HG03025 (cell line): ENCODE results near the gene WWOX.

Experiments
- ATAC-seq: cut with Tn5 transposase; IDR thresholded peaks from one replicate; pipeline ENCODE4 v1.9.1; 2021; ENCODE audit warnings: mild to moderate bottlenecking, moderate library complexity; ENCODE audit not compliant: unreplicated experiment, low FRiP score

WWOX gene

DNA sequence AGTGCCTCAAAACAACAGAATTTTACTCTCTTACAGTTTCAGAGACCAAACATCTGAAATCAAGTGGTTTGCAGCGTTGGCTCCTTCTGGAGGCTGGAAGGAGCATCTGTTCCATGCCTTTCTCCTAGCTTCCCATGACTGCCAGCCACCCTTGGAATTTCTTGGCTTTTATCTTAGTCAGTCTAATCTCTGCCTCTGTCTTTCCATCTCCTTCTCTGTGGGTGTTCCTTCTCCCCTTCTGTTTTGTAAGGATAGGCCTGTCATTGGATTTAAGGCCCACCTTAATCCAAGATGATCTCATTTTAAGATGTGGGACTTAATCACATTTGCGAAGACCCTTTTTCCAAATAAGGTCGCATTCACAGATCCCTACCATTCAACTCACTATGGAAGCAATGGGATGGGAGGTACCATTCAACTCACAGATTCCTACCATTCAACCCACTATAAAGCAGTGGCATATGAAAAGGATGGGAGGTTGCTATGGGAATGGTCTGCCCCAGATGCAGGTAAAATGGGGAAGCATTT is 321.8 kb downstream of the WWOX start:
- no peak for ATAC-seq

DNA sequence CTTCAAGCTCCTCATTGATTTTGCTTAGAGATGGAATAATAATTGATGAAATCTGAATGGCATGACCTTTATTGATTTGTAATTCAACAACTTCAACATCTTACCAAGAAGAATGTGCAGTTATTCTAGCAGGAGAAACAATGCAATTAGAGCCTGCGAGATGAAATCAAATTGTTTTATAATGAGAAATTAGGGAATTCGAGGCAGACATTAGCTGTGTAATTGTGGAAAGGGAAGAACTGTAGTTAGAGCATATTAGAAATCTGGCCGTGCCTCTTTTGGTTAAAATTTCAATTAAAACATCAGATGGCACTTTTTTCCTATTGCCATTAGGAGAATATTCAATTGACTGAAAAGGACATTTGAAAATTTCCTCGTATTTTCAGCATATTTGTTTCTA is 325.8 kb downstream of the WWOX start:
- no peak for ATAC-seq

DNA sequence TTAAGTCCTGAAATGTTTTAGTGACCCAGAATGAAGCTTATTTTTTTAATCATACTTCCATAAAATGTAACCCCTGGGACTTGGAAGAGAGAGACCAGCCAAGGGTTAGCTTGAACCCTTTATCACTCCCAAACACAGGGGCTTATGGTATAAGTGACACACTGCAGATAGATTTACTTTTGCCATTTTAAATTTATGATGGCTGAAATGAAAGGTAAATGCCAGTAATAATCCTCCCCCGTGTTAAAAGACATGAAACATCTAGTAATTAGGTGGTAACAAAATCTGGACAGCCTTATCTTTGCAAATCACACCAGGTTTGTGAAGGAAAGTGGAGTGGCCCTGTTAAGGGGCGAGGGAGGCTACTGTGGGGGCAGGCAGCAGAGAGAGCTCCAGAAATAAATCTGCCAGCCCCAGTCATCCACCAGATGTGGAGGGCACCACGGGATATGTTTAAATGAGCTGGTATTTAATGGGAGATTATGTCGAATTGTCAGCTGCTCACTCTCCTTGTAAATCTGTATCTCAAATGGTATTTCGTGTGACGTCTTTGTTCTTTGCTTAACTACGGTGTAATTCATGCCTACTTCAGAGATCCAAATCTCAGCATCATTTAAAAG is 326.5 kb downstream of the WWOX start:
- no peak for ATAC-seq

DNA sequence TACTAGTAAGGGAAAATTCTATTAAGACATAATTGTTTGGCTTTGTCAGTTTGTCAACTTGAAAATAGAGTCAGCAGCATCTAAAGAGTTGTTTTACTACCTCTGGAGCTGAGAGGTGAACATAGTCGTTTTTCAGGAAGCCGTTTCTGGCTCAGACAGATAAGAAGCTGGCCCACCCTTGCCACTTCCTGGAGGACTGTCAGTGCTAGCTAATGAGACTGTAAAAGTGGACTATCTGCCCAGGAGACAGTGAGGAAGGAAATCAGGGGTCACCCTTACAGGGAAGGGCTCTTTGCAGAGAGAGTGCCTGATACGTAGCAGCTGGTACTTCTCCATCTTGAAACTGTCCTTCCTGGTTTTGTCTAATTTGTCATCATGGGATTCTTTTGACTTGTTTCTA is 328.7 kb downstream of the WWOX start:
- ATAC-seq, result no peak

DNA sequence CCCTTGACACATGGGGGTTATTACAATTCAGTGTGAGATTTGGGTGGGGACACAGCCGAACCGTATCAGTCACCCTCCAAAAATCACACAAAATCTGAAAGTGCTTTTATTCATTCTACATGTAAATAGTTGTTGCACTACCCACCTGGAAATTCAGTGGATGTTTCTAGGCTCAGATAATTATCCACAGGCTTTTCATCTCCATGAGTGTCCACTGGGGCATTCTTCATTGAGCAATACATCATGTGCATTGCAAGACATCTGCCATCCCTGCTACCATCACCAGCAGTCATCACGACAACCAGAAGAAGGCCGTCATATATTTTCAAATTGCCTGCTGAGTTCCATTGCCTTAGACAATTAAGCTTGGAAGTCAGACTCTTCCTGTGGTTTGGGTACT is 330.8 kb downstream of the WWOX start:
- no peak for ATAC-seq

DNA sequence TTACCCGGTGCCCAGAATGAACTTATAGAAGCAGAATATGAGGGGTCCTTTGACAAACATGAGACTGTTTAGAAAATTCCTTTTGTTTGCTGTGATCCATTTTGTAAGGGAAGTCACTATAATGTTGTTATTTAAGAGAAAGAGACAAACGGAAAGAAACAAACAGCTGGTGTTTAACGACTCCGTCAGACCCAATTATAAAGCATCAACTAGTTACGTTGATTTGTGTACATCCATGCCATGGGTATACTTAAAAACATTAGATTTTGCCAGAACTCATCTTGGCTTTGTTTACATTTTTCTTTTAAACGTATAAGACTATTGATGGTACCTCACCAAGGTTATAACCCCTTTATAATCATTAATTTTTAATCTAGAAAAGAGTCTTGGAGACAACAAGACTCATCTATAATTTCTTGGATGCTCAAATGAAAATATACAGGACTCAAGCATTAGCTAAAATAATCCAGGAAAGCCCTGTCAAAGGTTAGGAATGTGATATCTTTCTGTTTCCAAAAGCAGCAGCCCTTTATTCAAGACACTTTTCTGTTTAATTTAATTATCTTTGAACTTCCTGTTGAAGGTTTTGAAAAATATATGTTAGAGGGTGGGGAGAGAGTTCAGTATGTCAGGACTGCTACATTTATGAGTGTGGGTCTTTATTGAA is 331.7 kb downstream of the WWOX start:
- ATAC-seq, result no peak

DNA sequence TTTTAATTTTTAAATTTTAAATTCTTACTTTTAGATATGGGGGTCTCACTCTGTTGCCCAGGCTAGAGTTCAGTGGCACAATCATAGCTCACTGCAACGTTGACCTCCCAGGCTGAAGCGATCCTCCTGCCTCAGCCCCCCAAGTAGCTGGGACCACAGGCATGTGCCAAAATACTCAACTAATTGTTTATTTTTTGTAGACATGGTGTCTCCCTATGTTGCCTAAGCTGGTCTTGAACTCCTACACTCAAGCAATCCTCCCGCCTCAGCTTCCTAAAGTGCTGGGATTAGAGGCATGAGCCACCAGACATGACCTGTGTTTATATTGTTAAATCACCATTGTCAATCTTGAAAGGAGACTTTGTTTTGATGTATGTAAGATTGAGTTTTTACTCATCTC is 332.2 kb downstream of the WWOX start:
- no peak for ATAC-seq

DNA sequence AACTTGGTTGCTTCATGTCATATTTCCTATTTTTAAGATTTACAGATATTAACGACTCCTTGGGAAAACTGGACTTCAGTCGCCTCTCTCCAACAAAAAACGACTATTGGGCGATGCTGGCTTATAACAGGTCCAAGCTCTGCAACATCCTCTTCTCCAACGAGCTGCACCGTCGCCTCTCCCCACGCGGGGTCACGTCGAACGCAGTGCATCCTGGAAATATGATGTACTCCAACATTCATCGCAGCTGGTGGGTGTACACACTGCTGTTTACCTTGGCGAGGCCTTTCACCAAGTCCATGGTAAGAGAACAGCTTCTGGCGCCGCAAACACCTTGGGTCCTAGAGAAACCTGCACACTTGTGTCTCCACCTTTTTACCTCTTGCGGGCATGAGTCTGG is 333.0 kb downstream of the WWOX start:
- ATAC-seq, result no peak

DNA sequence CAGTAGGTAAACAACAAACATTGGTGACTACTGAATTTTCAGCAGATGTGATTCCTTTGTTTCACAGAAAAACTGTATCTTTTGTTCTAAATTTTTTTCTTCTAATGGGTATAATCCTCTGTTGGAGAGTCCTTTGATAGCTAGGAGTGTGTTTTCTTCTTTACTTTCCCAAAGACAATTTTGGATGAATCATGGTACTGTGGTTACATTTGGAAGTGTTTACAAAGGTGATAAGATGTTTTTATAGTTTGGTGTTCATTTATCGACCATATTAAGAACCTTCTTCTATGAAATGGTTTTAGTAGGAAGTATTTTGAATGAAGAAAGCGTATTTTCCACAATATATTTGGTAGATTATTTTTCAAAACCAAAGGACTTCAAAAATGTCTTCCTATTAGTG is 333.7 kb downstream of the WWOX start:
- no peak for ATAC-seq

DNA sequence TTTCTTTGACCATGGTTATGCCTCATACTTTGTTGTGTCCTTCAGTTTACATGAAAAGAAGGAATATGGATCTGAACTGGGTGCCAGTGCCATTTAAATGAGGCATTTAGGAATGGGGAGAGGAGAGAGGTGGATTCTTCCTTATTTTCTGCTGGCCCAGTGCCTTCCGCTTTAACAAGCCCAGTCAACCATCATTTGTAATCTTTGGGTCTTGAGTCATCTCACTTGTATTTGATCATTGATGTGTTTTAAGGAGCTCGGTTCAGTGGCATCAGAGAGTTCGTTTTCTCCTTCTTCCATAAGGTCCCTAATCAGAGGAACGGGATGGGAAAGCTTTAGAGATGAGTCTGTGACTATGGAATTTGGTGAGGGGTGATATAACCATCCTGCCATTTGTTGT is 334.9 kb downstream of the WWOX start:
- ATAC-seq, result no peak

DNA sequence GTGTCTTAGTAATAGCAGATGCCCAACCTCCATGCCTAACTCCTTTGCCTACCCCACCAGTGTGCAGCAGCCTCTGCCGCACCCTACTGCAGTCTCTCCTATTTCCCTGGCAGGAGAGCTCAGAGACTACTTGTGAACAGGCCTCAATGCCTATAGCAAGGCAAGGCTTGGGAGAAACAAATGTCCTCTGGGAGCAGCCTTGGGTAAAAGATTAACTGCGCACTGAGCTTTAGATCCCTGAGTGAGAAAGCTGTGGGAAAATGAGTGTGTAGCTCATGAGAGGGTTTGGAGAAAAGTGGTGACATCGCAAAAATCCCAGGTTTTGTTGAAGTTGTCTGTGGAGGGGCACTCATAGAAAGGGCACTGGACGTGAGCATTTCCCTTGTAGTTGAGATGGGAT is 335.8 kb downstream of the WWOX start:
- ATAC-seq, result no peak

DNA sequence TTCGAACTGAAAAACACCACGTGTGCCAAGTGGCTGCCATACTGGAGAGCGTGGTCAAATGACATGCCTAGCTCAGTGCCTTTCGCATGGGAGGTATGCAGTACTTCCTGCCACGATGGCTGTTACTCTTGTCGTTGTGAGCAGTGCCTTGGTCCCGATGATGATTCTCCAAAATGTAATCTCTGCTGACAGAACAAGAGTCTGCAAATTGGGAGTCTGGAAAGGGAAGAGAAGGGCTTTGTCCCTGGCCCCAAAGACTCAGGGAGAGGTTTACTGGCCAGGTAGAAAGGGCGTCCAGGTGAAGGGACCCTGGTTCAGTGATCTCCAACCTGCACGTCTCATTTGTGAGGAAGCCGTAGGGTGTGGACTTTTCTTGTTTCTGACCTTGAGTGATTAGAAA is 336.6 kb downstream of the WWOX start:
- ATAC-seq, result no peak

DNA sequence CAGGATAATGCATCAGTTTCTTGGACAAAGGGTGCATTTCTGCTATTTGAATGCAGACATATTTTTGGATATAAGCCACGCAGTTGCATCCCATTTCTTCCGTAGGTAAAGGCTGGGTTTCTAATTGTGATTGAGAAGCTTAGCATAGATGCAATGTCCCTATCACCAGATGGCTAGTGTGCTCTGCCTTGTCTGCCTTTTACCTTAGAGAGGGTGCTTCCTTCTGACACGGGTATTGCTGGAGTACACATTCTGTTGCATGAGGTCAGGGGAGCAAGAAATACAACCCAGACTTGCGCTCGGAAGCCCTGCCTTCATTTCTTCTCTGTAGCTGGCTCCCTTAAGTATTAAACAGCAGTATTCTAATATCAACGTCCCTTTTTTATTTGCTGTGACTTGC is 337.4 kb downstream of the WWOX start:
- no peak for ATAC-seq

DNA sequence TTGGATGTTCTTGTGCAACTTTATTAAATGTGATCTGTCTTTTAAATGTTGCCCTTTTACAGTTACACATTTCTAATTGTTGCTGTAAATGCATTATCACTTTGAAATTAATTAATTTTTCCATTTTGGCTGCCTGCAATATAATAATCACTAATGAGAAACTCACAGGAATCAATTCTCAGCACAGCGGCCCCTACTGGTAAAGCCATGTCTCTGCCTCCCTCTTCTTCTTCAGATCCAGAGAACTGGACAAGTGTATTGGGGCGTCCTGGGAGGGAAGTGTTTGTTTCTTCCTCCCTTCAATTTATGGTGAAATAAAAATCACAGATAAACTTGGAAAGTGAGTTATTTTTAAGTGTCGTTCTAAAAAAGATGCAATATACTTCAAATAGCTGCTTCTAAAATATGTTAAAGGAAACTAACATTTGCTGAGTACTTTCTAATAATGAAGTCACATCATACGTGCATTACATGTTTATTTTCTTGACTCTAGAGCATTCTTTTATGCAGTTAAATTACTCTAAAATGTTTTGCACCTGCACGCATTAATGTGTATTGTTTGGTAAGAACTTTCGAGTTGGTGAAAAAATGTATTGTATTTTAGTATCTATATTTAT is 338.0 kb downstream of the WWOX start:
- ATAC-seq, result no peak

DNA sequence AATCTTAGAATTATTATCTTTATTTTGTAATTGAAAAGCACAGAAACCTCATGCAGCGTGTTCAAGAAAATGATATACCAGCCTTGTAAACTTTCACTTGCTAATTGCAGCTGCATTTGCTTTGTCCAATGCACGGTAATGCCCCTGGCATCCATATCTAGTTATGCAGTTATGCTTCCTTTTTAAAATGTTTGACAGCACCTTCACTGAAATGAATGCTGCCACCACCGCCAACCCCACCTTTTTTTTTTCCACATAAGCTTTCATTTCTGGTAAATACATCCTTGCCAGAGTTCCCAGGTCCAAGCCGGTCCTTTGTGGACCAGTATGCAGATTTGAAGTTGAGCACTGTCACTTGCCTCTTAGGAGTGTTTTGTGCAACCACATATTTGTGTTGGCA is 338.8 kb downstream of the WWOX start:
- no peak for ATAC-seq

DNA sequence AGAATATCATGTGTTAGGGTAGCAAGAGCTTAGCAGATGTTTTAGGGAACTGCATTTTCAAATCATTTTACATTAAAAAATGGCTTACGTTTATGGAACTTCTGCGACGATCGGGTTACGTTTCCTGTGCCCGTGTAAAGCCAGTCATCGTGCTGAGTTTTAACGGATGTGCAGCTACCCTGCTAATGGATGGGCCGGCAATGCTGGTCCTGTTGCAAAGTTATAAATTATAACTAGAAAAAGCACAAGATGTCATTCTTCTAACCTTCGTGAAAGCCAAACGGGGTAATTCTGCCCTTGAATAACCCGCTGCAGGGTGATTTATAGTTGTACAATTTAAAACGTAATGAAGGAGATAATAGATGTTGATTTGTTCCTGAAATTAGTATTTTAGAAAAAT is 339.2 kb downstream of the WWOX start:
- ATAC-seq, result no peak

DNA sequence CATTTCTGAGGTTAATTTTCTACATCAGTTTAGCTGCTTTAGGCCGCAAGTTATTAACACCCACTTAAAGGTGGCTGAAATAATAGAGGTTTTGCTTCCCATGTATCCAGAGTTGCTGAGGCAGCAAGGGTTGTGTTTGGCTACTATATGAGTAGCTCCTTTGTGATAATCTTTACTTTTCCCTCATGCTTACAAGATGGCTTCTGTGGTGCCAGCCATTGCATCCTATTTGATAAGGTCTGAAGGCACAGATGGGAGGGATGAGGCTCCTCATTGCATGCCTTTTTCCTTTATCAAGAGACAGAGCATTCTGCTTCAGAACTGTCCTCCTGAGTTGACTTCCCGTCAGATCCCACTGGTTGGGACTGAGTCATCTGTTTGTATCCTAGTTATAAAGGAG is 340.2 kb downstream of the WWOX start:
- no peak for ATAC-seq

DNA sequence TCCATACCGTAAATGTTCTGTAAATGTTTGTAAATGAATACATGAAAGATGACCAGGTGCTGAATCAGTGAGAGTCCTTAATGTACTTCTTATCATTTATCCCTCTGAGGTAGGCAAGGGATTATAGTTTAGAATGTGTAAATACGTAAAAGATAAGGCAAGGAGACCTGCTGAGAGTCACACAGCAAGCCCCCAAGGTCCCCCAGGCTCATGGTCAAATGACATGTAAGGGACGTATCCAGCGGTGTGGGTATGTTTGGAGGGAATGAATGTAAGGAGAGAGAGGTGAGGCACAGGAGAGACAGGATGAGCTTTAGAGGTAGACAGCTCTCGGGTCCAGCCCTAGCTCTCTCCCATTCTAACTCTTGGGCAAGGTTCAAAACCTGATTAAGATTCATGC is 341.8 kb downstream of the WWOX start:
- ATAC-seq, result no peak

DNA sequence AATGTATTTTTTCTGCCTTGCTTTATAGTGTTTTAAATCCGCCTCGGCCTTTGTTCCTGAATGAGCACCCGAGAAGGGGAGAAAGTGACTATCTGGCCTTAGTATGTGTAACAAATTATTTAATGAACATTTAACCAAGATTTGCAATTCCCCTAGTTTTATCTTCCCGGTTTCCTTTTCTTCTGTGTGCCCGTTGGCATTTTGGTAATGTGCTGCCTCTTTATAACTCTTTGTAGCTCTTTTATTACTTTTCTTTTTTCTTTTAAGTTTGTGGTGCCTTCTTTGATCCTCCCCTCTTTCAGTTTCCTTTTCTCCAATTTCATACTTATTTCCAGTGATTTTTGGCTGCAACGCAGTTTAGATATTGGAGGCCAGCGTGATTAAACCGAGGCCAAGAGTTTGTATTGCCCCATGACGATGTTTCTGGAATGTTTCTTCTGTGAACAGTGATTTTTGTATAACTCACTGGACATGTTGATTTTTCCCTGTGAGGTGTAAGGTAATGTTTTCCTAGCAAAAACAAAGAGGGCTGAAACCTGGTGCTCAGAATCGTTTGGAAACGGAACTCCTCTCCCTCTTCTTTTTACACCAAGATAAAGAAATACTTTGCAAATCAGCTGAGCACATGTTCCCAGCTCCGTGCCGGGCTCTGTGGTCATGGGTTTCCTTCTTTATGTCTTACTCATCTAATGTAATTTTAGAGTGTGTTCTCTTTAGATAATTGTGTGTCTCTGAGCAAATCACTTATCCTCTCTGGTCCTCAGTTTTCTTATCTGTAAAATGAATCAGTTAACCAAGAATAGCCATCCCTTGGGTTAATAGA is 344.3 kb downstream of the WWOX start:
- no peak for ATAC-seq

DNA sequence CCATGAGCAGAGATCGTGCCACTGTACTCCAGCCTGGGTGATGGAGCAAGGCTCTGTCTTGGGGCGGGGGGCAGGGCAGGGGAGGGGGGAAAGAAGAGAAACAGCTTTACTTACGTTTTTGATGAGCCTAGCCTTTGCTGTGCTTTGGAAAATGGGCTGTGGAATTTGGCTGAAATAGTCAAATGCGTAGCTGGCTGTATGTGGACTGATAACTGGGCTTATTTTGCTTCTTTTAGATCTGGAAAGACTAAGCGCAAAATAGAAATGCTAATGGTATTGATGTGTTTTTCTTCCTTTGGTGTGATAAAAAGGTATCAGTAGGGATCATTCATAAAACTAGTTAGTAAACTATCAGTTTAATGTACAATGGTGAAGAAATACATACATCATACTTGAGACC is 346.4 kb downstream of the WWOX start:
- no peak for ATAC-seq

DNA sequence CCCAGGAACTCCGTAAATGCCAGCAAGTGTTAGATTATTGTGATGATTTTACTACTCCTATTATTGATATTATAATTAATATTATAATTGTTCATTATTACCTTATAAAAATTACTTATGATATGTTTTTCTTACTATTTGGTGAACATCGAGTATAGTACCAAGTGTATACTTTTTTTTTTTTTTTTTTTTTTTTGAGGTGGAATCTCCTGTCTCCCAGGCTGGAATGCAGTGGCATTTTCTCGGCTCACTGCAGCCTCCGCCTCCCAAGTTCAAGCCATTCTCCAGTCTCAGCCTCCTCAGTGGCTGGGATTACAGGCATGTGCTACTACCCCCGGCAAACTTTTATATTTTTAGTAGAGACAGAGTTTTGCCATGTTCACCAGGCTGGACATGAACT is 347.0 kb downstream of the WWOX start:
- ATAC-seq, result no peak
